ENCODE data around the gene TMEM255B. TPM values are rescaled to one million over a fixed set of nuclear protein-coding genes. Genes with fewer than 3 reads are reported as not detected.

Gene TMEM255B
- total and polyA plus RNA-seq, 2 donors (not counting 3 experiments of a cell fraction or from before 2014, with no cell fraction given): 105 to 121 TPM

- DNase-seq (ENCODE audit: low read depth, low spot score) (no peak), FAIRE-seq (no peak)
- TF ChIP-seq FOS (IDR thresholded peaks at IDR 0.05; ENCODE audit: borderline replicate concordance, insufficient read depth, low read length) (no peak), MYC (IDR thresholded peaks at IDR 0.05; ENCODE audit: low read depth, low read length) (no peak), POLR2AphosphoS5 (IDR thresholded peaks at IDR 0.05; ENCODE audit: insufficient read depth, low read depth, low read length) (no peak), GATA2 (IDR thresholded peaks at IDR 0.05; ENCODE audit: insufficient read depth, insufficient read length, low read depth, low read length) (no peak), EZH2 (IDR thresholded peaks at IDR 0.05; ENCODE audit: borderline replicate concordance, low read depth, low read length, severe bottlenecking) (no peak), JUN (IDR thresholded peaks at IDR 0.05; ENCODE audit: borderline replicate concordance, insufficient read depth, insufficient read length, low read depth) (no peak), CTCF (IDR thresholded peaks at IDR 0.05; ENCODE audit: extremely low read depth in 1 of 2, insufficient read depth in 1 of 2, low read depth in 1 of 2, low read length in 2 of 2) (no peak), MAX (IDR thresholded peaks at IDR 0.05; ENCODE audit: insufficient read depth, insufficient read length) (no peak), POLR2A (IDR thresholded peaks at IDR 0.05; ENCODE audit: low read depth, low read length) (no peak)
- Histone ChIP-seq H4K20me1 (replicated peaks; ENCODE audit: control insufficient read depth, extremely low read depth, insufficient read depth, low read length) (no peaks in the 10 kb centered on the region), H3K27me3 (ENCODE audit: control insufficient read depth in 2 of 2, insufficient read depth in 2 of 2, low read length in 2 of 2) (no peaks in the 10 kb centered on the region), H3K4me1 (ENCODE audit: control insufficient read depth, extremely low read depth, insufficient read depth, low read length) (no peaks in the 10 kb centered on the region), H2AFZ (ENCODE audit: low read depth, low read length) (no peak overlapping the region), H3K4me2 (ENCODE audit: insufficient read depth, low read length) (no peak overlapping the region), H3K4me3 (replicated peaks in 1 of 3; ENCODE audit: insufficient read depth in 1 of 3, low read depth in 1 of 3, low read length in 3 of 3) (no peak overlapping the region), H3K27ac (ENCODE audit: insufficient read depth, low read depth, low read length) (no peak overlapping the region), H3K9me1 (replicated peaks; ENCODE audit: control insufficient read depth, extremely low read depth, insufficient read depth, low read length) (no peaks in the 10 kb centered on the region), H3K79me2 (ENCODE audit: control insufficient read depth, insufficient read depth, low read length) (no peaks in the 10 kb centered on the region), H3K9me3 (replicated peaks; ENCODE audit: control insufficient read depth, insufficient read depth, low read length) (no peaks in the 10 kb centered on the region), H3K9ac (replicated peaks; ENCODE audit: extremely low read depth, insufficient read depth, low read length) (no peak overlapping the region), H3K36me3 (ENCODE audit: control insufficient read depth in 2 of 2, extremely low read depth in 1 of 2, insufficient read depth in 2 of 2, low read length in 2 of 2) (no peaks in the 10 kb centered on the region)
- no TSS peak for BruUV-seq (replicated peaks)
- dilution Hi-C loops (cut with MboI; ENCODE audit: extremely low pct_ligation_motif_present, low sequenced_read_pairs) (no loop called here), intact Hi-C loops (cut with micrococcal nuclease) (no loop called here)
- ChIA-PET CTCF (interaction anchor here (0.9 kb wide), 1 partner anchor 69 kb away, joined by 3 read pairs; no protein-coding TSS in a partner anchor), POLR2A (no interaction called here)
These were observed 23.3 kb upstream of the TMEM255B start for GRCh38 chr13:113735750-113736149.
